Right lobe of liver (tissue), 6 donors: ENCODE data around the gene ADIG. TPM values are rescaled to one million over a fixed set of nuclear protein-coding genes. Genes with fewer than 3 reads are reported as not detected.

Experiments used
- ATAC-seq, 4 donors: fragments of 200-7000 bp; cut with Tn5 transposase; one replicate each; pipeline ENCODE4 v1.9.1; 2020; ENCODE audit warnings: mild to moderate bottlenecking in 4 of 4, moderate library complexity in 4 of 4
- DNase-seq, 3 donors: peaks; one replicate each; pipeline ENCODE4 v3.0.0-alpha.2; 2020
- H3K27ac ChIP-seq, 3 donors: fragments of 200-600 bp; one replicate each; pipeline ENCODE4 v1.8.0; 2022
- H3K27me3 ChIP-seq, 2 donors: fragments of 200-600 bp; one replicate each; pipeline ENCODE4 v1.8.0; 2022
- H3K36me3 ChIP-seq, 4 donors: fragments of 200-600 bp; sonication (generic) in 1 of 4; one replicate each; pipeline versions ENCODE4 v1.5.1 to v1.8.0; 2017 to 2022; ENCODE audit warnings: control low read depth in 1 of 4
- H3K4me1 ChIP-seq, 4 donors: fragments of 200-600 bp; sonication (generic) in 1 of 4; one replicate each; pipeline versions ENCODE4 v1.5.1 to v1.8.0; 2017 to 2022; ENCODE audit warnings: control low read depth in 1 of 4
- H3K4me3 ChIP-seq, 3 donors: fragments of 200-600 bp; one replicate each; pipeline ENCODE4 v1.8.0; 2022
- H3K9me3 ChIP-seq, 4 donors: fragments of 200-600 bp; sonication (generic) in 1 of 4; one replicate each; pipeline versions ENCODE4 v1.5.1 to v1.8.0; 2017 to 2022; ENCODE audit warnings: control low read depth in 1 of 4
- POLR2A ChIP-seq: fragments of 450-650 bp; IDR thresholded peaks from one replicate; pipeline ENCODE4 v1.6.1; 2017; ENCODE audit warnings: antibody characterized with exemption, mild to moderate bottlenecking
- WGBS: methylation state at CpG from one replicate; pipeline ENCODE4 v1.1.6; 2018; ENCODE audit warnings: low coverage, low lambda C conversion rate; ENCODE audit not compliant: insufficient coverage; ENCODE audit errors: missing lambda C conversion rate; 5-methylcytosine and 5-hydroxymethylcytosine counted together
- intact Hi-C, 2 donors: fragments of 100-400 bp; cut with DNase I; formaldehyde crosslinking; loops; one replicate each; pipeline versions ENCODE4 v1.11.2 to v1.14.1; 2022
- total RNA-seq, 6 experiments: library from RNA; depleted of rRNA in 2 of 6; stranded (reverse); fragments of >200 nt in 2 of 6; fragmentation: NEBNext Ultra II Directional in 3 of 6; extraction: Animal tissue kit (Norgen Biotek cat#: 25700) in 3 of 6; gene quantifications; one replicate each; pipeline versions ENCODE4 v1.1.0 to v1.2.4, GENCODE V29; 2016 to 2023
- TF ChIP-seq, protein P1 (sequence below), 4 donors: fragments of 200-600 bp in 3 of 4; fragments of 450-650 bp in 1 of 4; IDR thresholded peaks; one replicate each; pipeline versions ENCODE4 v1.5.1 to v1.8.0; 2016 to 2022; ENCODE audit warnings: antibody characterized with exemption in 4 of 4, mild to moderate bottlenecking in 2 of 4
- donor health status: DM: no; HTN: yes; CAD: no.
- donor health status: DM: no; HTN: no; CAD: no.
- donor health status: DM: no; HTN: no; CAD: no.
- donor health status: DM: no; HTN: yes; CAD: no.
- donor health status: DM: no; HTN: yes; CAD: no.

ADIG gene
- total RNA-seq, 6 experiments from 2014 or later, result not detected

DNA sequence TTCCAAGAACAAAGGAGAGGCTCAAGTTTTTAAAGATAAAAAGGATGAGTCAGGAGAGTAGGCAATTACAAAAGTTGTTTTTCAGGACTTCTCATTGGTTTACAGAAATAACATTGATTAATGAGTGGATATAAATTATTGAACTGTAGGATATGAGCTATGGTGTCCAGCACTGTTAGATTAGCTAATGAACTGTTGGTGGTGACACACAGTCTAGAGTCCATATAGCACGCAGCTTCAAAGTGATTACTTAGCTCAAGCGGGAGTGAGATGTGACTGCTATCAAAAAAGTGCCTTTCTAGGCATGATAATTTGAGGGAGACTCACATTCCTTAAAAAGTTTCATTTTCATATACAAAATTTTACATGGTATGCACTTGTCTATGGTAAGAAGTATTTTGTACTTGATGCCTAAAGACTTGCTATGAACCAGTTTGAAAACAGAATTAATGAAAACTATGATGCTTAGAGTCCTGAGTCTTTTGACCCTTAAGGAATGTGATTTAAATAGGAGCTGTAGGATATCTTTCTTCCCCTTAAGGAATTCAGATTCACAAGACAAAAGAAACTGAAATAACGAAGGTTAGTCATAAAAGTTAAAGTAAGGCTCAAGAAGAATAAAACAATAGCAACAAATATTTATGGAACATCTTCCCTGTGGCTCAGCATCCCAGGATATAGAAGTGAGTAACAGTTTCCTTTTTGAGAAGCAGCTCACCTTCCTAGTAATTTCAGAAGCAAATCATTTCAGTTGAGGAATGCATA, 22.2 kb upstream of the ADIG start:
- WGBS, result 94% methylated on average over 3 of the region's 3 CpGs
- Histone ChIP-seq H3K4me3 (no peak overlapping the region), H3K27ac (no peak overlapping the region), H3K4me1 (peaks cover 0 to 10% (median 0%) of the 10 kb centered on the region in 4 donors), H3K27me3 (no peaks in the 10 kb centered on the region), H3K9me3 (no peaks in the 10 kb centered on the region), H3K36me3 (peaks cover 0 to 34% (median 9%) of the 10 kb centered on the region in 4 donors)
- no peak for TF ChIP-seq POLR2A
- TF ChIP-seq, protein P1, sequence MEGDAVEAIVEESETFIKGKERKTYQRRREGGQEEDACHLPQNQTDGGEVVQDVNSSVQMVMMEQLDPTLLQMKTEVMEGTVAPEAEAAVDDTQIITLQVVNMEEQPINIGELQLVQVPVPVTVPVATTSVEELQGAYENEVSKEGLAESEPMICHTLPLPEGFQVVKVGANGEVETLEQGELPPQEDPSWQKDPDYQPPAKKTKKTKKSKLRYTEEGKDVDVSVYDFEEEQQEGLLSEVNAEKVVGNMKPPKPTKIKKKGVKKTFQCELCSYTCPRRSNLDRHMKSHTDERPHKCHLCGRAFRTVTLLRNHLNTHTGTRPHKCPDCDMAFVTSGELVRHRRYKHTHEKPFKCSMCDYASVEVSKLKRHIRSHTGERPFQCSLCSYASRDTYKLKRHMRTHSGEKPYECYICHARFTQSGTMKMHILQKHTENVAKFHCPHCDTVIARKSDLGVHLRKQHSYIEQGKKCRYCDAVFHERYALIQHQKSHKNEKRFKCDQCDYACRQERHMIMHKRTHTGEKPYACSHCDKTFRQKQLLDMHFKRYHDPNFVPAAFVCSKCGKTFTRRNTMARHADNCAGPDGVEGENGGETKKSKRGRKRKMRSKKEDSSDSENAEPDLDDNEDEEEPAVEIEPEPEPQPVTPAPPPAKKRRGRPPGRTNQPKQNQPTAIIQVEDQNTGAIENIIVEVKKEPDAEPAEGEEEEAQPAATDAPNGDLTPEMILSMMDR (IDR thresholded peaks at IDR 0.05), result no peak
- no peak for DNase-seq
- intact Hi-C loops, result no loop called here
- no peak for ATAC-seq

DNA sequence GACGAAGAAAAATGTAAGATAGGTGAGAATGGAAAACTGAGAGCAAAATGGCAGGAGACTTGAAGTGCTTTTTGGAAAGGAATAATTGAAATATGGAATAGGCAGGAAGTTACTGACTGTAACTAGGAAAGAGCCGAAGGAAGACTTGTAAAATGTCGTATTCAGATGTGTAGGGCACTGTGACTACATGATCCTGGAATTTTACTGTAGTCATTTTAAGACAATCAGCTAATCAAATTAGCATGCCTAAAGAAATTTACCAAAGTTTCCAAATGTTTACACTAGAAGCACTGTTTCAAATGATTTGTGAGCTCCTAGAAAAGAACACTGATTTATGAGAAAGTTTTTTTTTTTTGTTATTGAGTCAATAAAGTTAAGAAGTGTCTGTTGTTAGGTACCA, 21.2 kb upstream of the ADIG start:
- no peak for DNase-seq
- no peak for ATAC-seq
- 100% methylated on average over 3 of the region's 3 CpGs for WGBS
- Histone ChIP-seq H3K27ac (no peak overlapping the region), H3K36me3 (peaks cover 0 to 34% (median 9%) of the 10 kb centered on the region in 4 donors), H3K9me3 (no peaks in the 10 kb centered on the region), H3K27me3 (no peaks in the 10 kb centered on the region), H3K4me3 (no peak overlapping the region), H3K4me1 (peaks cover 0 to 10% (median 0%) of the 10 kb centered on the region in 4 donors)
- TF ChIP-seq, protein P1 (IDR thresholded peaks at IDR 0.05), result no peak
- intact Hi-C loops, result no loop called here

DNA sequence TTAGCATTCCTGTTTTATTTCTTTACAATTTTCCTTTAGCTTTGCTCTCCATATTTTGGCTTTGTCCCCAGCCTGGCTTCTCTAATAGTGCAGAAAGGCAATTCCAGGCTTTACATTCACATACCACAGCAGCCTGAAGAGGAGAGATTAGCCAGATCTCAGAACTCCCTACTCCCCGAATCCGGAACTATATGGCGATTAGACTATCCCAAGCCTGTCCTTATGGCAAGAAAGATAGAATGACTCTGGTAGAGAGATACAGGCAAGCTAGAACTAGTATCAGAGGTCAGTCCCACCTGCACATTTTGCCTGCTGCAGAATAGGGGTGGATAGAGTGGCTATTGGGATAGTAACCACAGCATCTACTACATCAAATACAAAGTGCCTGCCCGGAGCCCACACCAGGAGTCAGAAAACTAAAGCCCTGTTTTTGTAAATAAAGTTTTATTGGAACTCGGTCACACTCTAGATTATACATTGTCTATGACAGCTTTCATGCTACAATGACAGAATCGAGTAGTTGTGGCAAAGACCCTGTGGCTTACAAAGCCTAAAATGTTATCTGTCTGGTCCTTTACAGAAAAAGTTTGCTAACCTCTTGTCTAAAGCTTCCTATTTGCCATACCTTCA, 17.1 kb upstream of the ADIG start:
- DNase-seq (no peak), ATAC-seq (no peak)
- Histone ChIP-seq H3K27ac (no peak overlapping the region), H3K9me3 (no peaks in the 10 kb centered on the region), H3K4me3 (no peak overlapping the region), H3K4me1 (no peaks in the 10 kb centered on the region), H3K27me3 (no peaks in the 10 kb centered on the region), H3K36me3 (peaks cover 0 to 29% (median 5%) of the 10 kb centered on the region in 4 donors)
- intact Hi-C loops, result no loop called here
- WGBS, result 95% methylated on average over 4 of the region's 6 CpGs
- TF ChIP-seq POLR2A, result no peak
- TF ChIP-seq, protein P1 (IDR thresholded peaks at IDR 0.05), result no peak

DNA sequence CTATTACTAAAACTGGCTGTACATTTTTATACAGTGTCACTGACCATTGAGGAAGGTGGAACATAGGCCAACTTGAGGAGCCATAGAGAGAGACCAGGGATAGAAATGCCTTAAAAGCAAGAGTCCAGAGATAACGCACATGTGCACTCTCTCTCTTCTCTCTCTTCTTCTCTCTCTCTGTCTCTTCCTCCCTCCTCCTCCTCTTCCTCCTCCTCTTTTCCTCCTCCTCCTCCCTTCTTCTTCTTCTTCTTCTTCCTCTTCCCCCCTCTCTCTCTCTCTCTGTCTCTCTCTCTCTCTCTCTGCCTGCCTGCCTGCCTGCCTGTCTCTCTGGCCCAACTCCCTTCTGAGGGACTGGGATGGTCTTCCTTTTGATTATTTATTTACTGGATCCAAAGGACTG, 16.3 kb upstream of the ADIG start:
- Histone ChIP-seq H3K27me3 (no peaks in the 10 kb centered on the region), H3K9me3 (no peaks in the 10 kb centered on the region), H3K4me1 (no peaks in the 10 kb centered on the region), H3K27ac (no peak overlapping the region), H3K36me3 (peaks cover 0 to 22% (median 4%) of the 10 kb centered on the region in 4 donors), H3K4me3 (no peak overlapping the region)
- intact Hi-C loops, result no loop called here
- 93% methylated on average over 1 of the region's 1 CpG for WGBS
- no peak for DNase-seq
- ATAC-seq, result no peak
- TF ChIP-seq POLR2A, result no peak
- TF ChIP-seq, protein P1 (IDR thresholded peaks at IDR 0.05), result no peak
